H1 (cell line): ENCODE results near the gene NPHS2. TPM values are rescaled to one million over a fixed set of nuclear protein-coding genes. Genes with fewer than 3 reads are reported as not detected.

ENCODE experiments used
- BRCA1 ChIP-seq: IDR thresholded peaks from 2 replicates; pipeline ENCODE4 v1.6.1; 2012; ENCODE audit warnings: low read depth, low read length, improper control_type of control experiment
- RNF2 ChIP-seq: fragments of 200-900, 300-1000 bp; sonication (generic); IDR thresholded peaks from 2 replicates; pipeline ENCODE4 v1.7.1; 2016; ENCODE audit warnings: borderline replicate concordance, low read depth, mild to moderate bottlenecking, antibody characterized with exemption, low read length; ENCODE audit not compliant: poor library complexity, severe bottlenecking; ENCODE audit errors: missing control alignments
- ZNF274 ChIP-seq: IDR thresholded peaks from 2 replicates; pipeline ENCODE4 v1.7.0; 2012; ENCODE audit warnings: low read length, borderline replicate concordance; ENCODE audit errors: extremely low read depth
- polyA plus RNA-seq, 7 experiments: library from polyadenylated mRNA; depleted of rRNA in 3 of 7; stranded (reverse) in 5 of 7; unstranded in 2 of 7; fragments of >200 nt in 5 of 7; fragments of 200-250 nt in 2 of 7; gene quantifications; 1 replicate in 5 of 7; 2 replicates in 1 of 7; 4 replicates in 1 of 7; pipeline versions ENCODE4 v1.2.1 to v1.2.3, GENCODE V29; 2011 to 2013; ENCODE audit warnings: missing spikeins in 2 of 7, mixed read lengths in 2 of 7
- total RNA-seq: library from RNA; stranded (reverse); fragmentation: NEBNext Ultra II Directional; extraction: Animal tissue kit (Norgen Biotek cat#: 25700); gene quantifications from 2 replicates; pipeline ENCODE4 v1.2.1, GENCODE V29; 2021
- TF ChIP-seq, protein P1 (sequence below), 3 experiments: IDR thresholded peaks; 1 replicate in 2 of 3; 2 replicates in 1 of 3; pipeline versions ENCODE4 v1.5.1 to v1.6.1; 2011; ENCODE audit warnings: low read length in 3 of 3, mild to moderate bottlenecking in 3 of 3, inconsistent platforms in 2 of 3, low read depth in 1 of 3, moderate library complexity in 1 of 3; ENCODE audit not compliant: insufficient read depth in 1 of 3; ENCODE audit errors: control extremely low read depth in 1 of 3

NPHS2 gene
- total and polyA plus RNA-seq, 2 of the 8 experiments (the other 6 are each of a cell fraction or from before 2014, with no cell fraction given) = not detected

DNA sequence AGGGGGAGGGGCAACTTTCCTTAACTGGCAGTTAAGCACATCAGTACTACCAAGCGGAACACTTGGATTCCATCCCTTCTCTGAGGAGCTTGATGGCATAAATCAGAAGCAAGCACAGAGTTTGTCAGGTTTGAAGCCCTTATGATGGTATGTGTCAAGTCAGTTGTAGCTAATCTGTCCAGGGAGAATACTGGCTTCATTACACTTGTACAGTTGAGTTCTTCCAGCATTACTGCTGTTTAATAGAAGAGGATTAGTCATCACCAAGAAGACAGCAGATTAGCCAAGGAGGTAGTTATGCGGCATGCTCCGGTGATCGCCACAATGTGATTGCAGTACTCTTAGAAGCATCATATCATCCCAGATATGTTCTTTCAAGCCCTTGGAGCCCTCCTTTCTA, 13.8 kb upstream of the NPHS2 start (continued):
- TF ChIP-seq, protein P1, sequence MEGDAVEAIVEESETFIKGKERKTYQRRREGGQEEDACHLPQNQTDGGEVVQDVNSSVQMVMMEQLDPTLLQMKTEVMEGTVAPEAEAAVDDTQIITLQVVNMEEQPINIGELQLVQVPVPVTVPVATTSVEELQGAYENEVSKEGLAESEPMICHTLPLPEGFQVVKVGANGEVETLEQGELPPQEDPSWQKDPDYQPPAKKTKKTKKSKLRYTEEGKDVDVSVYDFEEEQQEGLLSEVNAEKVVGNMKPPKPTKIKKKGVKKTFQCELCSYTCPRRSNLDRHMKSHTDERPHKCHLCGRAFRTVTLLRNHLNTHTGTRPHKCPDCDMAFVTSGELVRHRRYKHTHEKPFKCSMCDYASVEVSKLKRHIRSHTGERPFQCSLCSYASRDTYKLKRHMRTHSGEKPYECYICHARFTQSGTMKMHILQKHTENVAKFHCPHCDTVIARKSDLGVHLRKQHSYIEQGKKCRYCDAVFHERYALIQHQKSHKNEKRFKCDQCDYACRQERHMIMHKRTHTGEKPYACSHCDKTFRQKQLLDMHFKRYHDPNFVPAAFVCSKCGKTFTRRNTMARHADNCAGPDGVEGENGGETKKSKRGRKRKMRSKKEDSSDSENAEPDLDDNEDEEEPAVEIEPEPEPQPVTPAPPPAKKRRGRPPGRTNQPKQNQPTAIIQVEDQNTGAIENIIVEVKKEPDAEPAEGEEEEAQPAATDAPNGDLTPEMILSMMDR (IDR thresholded peaks at IDR 0.05; ENCODE audit: control extremely low read depth in 1 of 3, insufficient read depth in 1 of 3, low read depth in 1 of 3, low read length in 3 of 3) = no peak
- TF ChIP-seq ZNF274 (no peak), BRCA1 (no peak), RNF2 (no peak)
